Retina (tissue), 1 donor: ENCODE measurements around the gene REPS2.

Experiments used
- DNase-seq: peaks from one replicate; pipeline ENCODE4 v3.0.0-alpha.2; 2016

The REPS2 gene

GRCh38 chrX:17098516-17099247, 152.2 kb downstream of the REPS2 start:
- no peak for DNase-seq

DNA sequence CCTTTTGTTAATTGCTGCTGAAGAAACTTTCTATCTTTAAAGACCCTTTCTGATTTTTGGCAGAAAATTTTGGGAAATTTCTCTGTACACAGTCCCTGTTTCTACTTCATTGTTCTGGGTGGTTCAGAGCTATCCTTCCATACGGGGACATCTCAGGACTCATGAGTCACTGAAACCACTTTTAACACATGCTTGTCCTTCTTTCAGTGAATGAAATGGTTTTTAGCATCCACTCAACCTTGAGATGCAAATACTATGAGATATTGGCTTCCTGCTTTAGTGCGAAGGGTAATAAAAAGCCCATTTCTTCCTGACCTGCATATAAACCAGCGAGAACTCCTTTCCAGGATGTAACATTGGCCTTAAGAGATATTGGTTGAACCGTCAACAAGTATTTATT, 158.0 kb downstream of the REPS2 start:
- no peak for DNase-seq

- no peak for DNase-seq
Measured at GRCh38 chrX:17120816-17121215, 174.4 kb downstream of the REPS2 start.

- DNase-seq, result no peak
Measured at GRCh38 chrX:17154001-17154400, 207.5 kb downstream of the REPS2 start.

DNA sequence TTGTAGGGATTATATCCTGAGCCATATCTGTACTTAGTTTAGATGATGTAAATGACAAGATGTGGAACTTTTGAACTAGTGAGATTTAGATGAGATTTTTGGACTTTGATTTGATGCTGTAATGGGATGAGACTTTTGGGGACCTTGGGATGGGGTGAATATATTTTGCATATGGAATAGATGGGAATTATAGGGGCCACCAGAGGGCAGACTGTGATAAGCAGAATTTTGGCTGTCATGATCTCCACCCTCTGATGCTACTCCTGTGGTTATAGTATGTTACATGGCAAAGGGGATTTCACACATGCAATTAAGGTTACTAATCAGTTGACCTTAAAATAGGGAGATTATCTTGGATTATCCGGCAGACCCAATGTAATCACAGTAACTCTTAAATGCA, 214.5 kb downstream of the REPS2 start:
- no peak for DNase-seq

GRCh38 chrX:17161991-17162390, 215.5 kb downstream of the REPS2 start:
- no peak for DNase-seq

DNA sequence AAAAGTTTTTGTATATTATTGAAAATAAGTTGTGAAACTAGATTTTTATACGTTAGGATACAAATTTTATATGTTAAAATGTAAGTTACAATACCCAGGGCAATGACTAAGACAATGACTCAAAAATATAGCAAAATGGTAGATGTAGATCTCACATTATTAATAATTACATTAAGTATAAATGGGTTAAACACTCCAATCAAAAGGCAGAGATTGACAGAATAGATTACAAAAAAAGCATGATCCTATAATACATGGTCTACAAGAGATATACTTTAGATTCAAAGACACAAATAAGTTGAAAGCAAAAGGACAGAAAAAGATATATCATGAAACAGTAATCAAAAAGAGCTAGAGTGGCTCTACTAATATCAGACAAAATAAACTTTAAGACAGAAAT, 217.6 kb downstream of the REPS2 start:
- DNase-seq, result no peak

DNA sequence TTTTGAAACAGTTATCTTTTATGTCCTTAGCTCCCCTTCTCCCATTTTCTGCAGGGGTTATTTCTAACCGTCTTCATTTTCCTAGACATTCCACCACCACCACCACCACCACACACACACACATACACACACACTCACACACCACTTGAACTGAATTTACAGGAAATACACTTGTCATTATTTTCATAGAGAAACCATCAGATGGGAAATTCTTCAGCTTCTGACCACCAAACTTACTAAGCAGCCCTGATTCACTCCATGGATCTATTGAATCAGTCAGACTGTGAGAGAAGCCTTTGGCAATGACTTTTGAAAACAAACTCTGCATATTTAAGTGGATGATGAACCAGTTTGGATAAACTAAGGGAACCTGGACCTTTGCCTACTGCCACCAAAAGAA, 218.5 kb downstream of the REPS2 start:
- no peak for DNase-seq

DNA sequence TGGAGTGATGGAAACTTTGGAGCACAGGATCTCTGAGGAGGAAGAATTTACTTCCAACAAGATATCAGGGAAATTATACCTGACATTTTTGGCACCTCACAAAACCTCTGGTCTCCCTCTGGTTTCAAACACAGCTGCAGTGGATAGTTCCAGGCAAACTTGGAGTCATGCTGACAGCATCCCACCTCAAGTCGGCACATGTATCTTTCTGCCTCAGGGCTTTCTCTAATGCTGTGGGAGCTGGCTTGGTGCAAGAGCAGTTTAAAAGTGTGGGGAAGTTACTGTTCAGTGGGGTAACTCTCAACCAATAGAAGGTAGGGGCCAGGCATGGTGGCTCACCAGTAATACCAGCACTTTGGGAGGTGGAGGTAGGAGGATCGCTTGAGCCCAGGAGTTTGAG, 221.5 kb downstream of the REPS2 start:
- no peak for DNase-seq

- no peak for DNase-seq
Measured at GRCh38 chrX:17170973-17171372, 224.5 kb downstream of the REPS2 start.

DNA sequence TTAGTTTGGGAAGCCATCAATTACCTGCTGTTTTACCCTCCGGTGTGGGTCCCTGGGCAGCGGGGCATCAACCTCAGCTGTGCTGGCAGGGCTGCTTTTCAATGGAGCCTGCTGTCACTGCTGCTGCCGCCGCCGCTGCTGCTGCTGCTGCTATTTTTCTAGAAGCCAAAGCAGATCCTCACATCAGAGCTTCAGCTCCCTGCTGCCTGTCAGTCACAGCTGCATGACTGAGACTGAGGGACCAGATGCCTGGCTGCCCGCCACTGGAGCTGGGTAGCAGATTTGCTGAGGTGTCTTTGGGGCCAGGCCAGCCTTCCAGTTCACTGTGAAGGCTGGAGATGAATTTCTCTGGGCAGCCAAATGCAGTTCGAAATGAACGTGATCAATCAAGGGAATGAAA, 228.2 kb downstream of the REPS2 start:
- peak; percentile 31 for DNase-seq

- DNase-seq, result no peak
Measured at GRCh38 chrX:17182317-17182716, 235.9 kb downstream of the REPS2 start.

GRCh38 chrX:17183566-17183965, 237.1 kb downstream of the REPS2 start:
- DNase-seq, result no peak

- no peak for DNase-seq
Measured at GRCh38 chrX:17185431-17185830, 239.0 kb downstream of the REPS2 start.

DNA sequence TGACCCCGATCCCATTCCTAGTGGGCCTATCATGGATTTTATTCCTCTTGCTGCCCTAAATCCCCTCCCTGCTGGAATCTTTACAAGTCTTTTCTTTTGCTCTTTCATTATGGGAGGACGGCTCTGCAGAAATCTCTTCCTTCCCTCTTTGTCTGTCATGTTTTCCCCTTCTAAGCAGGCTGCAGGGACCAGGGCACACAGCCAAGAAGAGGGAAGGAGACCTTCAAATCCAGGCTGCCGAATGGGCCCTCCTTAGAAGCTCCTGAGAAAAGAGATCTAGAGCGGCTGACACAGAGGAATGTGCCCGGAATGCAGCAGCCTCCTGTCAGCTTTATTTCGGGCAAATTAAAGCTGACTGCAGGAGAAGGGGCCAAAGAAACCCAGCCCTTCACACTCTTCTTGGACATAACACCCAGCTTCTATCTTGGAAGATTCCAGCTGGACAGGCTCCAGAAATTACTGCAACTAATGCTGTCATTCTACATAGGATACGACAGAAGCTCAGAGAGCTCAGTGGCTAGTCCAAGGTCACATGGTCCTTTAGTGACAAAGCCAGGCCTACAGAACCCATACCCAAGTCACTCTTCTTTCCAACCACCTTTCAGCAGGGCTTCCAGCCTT, 240.8 kb downstream of the REPS2 start:
- peak; percentile 28 for DNase-seq

GRCh38 chrX:17192106-17192505, 245.6 kb downstream of the REPS2 start:
- DNase-seq, result peak; percentile 43
